OCI-LY1 (cell line): Measurements from ENCODE around the gene BICRAL.

Source experiments
- CTCF ChIP-seq: fragments of 200-600 bp; sonication (generic), shearing (Covaris generic); IDR thresholded peaks from 2 replicates; pipeline ENCODE4 v1.5.1; 2017; ENCODE audit warnings: mild to moderate bottlenecking, antibody characterized with exemption, low read length, moderate library complexity, mixed read lengths
- EZH2 ChIP-seq: fragments of 200-600 bp; sonication (generic), shearing (Covaris generic); IDR thresholded peaks from 2 replicates; pipeline ENCODE4 v1.8.0; 2017; ENCODE audit warnings: borderline replicate concordance, mixed run types, mild to moderate bottlenecking, antibody characterized with exemption, low read length, moderate library complexity, mixed read lengths

GRCh38 chr6:42901538-42901957, 119.7 kb downstream of the BICRAL start:
- TF ChIP-seq CTCF (peak; percentile 87), EZH2 (no peak)
